ENCODE results near the gene LEFTY2.

The LEFTY2 gene

DNA sequence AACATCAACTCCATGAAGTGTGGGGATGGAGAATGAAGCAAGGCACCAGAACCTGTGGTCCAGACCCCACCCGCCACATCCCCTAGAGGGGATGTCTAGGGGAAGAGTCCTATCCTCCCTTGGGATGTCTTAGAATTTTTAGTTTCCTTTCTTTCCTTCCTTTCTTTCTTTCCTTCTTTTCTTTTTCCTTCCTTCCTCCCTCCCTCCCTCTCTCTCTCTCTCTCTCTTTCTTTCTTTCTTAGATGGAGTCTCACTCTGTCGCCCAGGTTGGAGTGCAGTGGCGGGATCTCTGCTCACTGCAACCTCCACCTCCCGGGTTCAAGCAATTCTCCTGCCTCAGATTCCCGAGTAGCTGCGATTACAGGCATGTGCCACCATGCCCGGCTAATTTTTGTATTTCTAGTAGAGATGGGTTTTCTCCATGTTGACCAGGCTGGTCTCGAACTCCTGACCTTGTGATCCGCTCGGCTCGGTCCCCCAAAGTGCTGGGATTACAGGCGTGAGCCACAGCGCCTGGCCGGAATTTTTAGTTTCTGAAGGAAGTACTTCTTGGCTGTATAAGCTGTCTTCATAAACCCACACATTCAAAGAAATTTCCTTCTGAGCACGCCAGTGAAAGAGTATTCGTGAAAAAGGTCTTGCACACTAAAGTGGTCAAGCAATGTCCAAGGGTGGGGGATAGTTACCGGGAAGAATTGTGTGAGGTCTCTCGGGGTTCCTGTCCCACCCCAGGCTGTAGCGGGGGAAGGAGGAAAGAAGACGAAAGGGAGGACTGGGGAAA, 20.8 kb upstream of the LEFTY2 start:
- Histone ChIP-seq H3K9ac (ENCODE audit: low read length) (no peak overlapping the region), H3K27me3 (ENCODE audit: low read length) (no peaks in the 10 kb centered on the region), H3K4me2 (ENCODE audit: low read depth, low read length, poor library complexity, severe bottlenecking) (no peak overlapping the region), H3K79me2 (ENCODE audit: insufficient read depth, low read length) (no peaks in the 10 kb centered on the region), H3K9me3 (ENCODE audit: insufficient read depth, low read length) (no peaks in the 10 kb centered on the region), H4K20me1 (ENCODE audit: low read depth, low read length) (no peaks in the 10 kb centered on the region), H3K4me3 (ENCODE audit: insufficient read depth, low read length, poor library complexity, severe bottlenecking) (no peak overlapping the region), H2AFZ (ENCODE audit: low read depth, low read length, severe bottlenecking) (no peak overlapping the region), H3K9me2 (replicated peaks; ENCODE audit: insufficient read depth, low read length) (no peaks in the 10 kb centered on the region), H3K36me3 (ENCODE audit: low read length) (no peaks in the 10 kb centered on the region), H3K27ac (ENCODE audit: low read depth, low read length) (no peak overlapping the region), H3F3A (ENCODE audit: insufficient read depth) (no peaks in the 10 kb centered on the region)
- TF ChIP-seq EZH2phosphoT487 (conservative IDR thresholded peaks at IDR 0.05; ENCODE audit: low read length): no peak
- TF ChIP-seq CTCF (IDR thresholded peaks at IDR 0.05; ENCODE audit: insufficient read depth, low read length, poor library complexity, severe bottlenecking): no peak

GRCh38 chr1:225958041-225958440, 17.0 kb upstream of the LEFTY2 start:
- Histone ChIP-seq H3K27ac (ENCODE audit: low read depth, low read length) (no peak overlapping the region), H3K36me3 (ENCODE audit: low read length) (no peaks in the 10 kb centered on the region), H4K20me1 (ENCODE audit: low read depth, low read length) (no peaks in the 10 kb centered on the region), H2AFZ (ENCODE audit: low read depth, low read length, severe bottlenecking) (no peak overlapping the region), H3K4me2 (ENCODE audit: low read depth, low read length, poor library complexity, severe bottlenecking) (no peak overlapping the region), H3K9me3 (ENCODE audit: insufficient read depth, low read length) (no peaks in the 10 kb centered on the region), H3K9me2 (replicated peaks; ENCODE audit: insufficient read depth, low read length) (no peaks in the 10 kb centered on the region), H3K9ac (ENCODE audit: low read length) (no peak overlapping the region), H3K4me3 (ENCODE audit: insufficient read depth, low read length, poor library complexity, severe bottlenecking) (no peak overlapping the region), H3K27me3 (ENCODE audit: low read length) (no peaks in the 10 kb centered on the region), H3F3A (ENCODE audit: insufficient read depth) (no peaks in the 10 kb centered on the region), H3K79me2 (ENCODE audit: insufficient read depth, low read length) (no peaks in the 10 kb centered on the region)
- TF ChIP-seq EZH2phosphoT487 (conservative IDR thresholded peaks at IDR 0.05; ENCODE audit: low read length) (no peak), CTCF (IDR thresholded peaks at IDR 0.05; ENCODE audit: insufficient read depth, low read length, poor library complexity, severe bottlenecking) (no peak)

DNA sequence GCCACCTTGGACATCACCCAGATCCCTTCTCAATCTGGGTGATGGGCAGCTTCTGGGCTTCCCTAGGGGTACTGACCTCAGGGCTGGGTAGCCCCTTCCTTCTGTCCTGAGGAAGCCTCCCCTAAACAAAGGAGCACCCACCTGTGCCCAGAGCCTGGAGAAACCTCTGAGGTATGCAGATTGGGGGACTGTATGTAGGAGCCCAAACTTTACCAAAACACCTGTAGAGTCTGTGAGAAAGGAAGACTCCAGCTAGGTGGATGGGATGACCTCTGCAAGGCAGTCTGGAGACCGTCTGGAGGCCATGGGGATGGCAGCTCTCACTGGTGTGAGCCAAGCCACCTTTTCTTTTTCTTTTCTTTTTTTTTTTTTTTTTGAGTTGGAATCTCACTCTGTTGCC, 13.7 kb upstream of the LEFTY2 start:
- no peak for TF ChIP-seq EZH2phosphoT487 (conservative IDR thresholded peaks at IDR 0.05; ENCODE audit: low read length)
- no peak for TF ChIP-seq CTCF (IDR thresholded peaks at IDR 0.05; ENCODE audit: insufficient read depth, low read length, poor library complexity, severe bottlenecking)
- H2AFZ ChIP-seq (ENCODE audit: low read depth, low read length, severe bottlenecking): no peak overlapping the region
- no peaks in the 10 kb centered on the region for H4K20me1 ChIP-seq (ENCODE audit: low read depth, low read length)
- no peak overlapping the region for H3K4me2 ChIP-seq (ENCODE audit: low read depth, low read length, poor library complexity, severe bottlenecking)
- H3K79me2 ChIP-seq (ENCODE audit: insufficient read depth, low read length): no peaks in the 10 kb centered on the region
- no peaks in the 10 kb centered on the region for H3K27me3 ChIP-seq (ENCODE audit: low read length)
- no peaks in the 10 kb centered on the region for H3F3A ChIP-seq (ENCODE audit: insufficient read depth)
- no peaks in the 10 kb centered on the region for H3K9me2 ChIP-seq (replicated peaks; ENCODE audit: insufficient read depth, low read length)
- no peaks in the 10 kb centered on the region for H3K9me3 ChIP-seq (ENCODE audit: insufficient read depth, low read length)
- H3K36me3 ChIP-seq (ENCODE audit: low read length): no peaks in the 10 kb centered on the region
- H3K4me3 ChIP-seq (ENCODE audit: insufficient read depth, low read length, poor library complexity, severe bottlenecking): no peak overlapping the region
- no peak overlapping the region for H3K9ac ChIP-seq (ENCODE audit: low read length)
- no peak overlapping the region for H3K27ac ChIP-seq (ENCODE audit: low read depth, low read length)

Measured in SU-DHL-6 (cell line).